GM19238 (cell line): Measurements from ENCODE around the gene IL1RAPL2.
"Not testable (repeated sequence)": the region's sequence is repeated elsewhere in the genome, so short reads cannot be mapped to it uniquely, and the experiment has no call there.

Experiments
- DNase-seq: peaks from one replicate; pipeline ENCODE4 v3.0.0; 2011; ENCODE audit warnings: low spot score; ENCODE audit not compliant: insufficient read length

The IL1RAPL2 gene

DNA sequence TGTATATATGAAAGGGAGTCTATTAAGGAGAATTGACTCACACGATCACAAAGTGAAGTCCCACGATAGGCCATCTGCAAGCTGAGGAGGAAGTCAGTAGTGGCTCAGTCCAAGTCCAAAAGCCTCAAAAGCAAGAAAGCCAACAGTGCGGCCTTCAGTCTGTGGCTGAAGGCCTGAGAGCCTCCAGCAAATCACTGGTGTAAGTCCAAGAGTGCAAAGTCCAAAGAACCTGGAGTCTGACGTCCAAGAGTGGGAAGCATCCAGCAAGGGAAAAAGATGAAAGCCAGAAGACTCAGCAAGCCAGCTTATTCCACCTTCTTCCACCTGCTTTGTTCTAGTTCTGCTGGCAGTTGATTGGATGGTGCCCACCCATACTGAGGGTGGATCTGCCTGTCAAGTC, 104.1 kb downstream of the IL1RAPL2 start:
- DNase-seq: no peak

DNA sequence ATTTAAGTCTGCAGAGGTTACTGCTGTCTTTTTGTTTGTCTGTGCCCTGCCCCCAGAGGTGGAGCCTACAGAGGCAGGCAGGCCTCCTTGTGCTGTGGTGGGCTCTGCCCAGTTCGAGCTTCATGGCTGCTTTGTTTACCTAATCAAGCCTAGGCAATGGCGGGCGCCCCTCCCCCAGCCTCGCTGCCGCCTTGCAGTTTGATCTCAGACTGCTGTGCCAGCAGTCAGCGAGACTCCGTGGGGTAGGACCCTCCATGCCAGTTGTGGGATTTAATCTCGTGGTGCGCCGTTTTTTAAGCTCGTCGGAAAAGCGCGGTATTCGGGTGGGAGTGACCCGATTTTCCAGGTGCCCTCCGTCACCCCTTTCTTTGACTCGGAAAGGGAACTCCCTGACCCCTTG, 111.5 kb downstream of the IL1RAPL2 start:
- not testable (repeated sequence) for DNase-seq

DNA sequence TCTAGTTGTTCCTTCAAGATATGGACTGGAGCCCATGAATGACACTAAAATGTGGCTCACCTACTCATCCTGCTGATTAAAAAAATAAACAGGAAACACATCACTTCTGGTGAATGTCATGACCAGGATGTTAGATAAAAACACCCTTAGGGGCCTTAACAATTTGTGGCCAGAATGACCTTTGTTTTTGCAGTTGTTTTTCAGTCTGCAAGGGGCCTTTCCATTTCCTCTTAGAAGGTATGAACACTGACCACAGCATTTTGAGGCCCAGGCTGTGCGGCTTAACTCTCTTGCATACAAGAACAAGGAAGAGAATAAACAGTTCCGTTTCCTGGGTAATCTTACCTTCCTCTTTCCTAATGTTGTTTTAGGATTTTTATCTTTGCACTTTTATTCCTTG, 113.2 kb downstream of the IL1RAPL2 start:
- no peak for DNase-seq

DNA sequence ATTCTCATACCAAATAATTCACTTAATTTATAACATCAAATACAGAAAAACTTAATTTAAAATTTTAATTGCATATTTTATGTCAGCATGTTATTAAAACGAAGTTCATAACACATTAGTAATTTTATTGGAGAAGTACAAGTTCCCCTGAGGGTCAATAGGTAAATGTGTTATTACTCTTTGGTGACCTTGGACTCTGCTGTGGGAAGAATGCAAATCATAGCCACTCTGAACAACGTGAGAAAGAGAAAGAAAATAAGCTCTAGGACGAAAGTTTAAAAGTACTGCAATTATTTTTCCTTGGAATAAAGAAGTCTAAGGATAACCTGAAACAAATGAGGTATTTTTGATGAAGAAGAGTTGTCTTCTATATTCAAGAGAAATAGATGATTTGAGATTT, 115.2 kb downstream of the IL1RAPL2 start:
- no peak for DNase-seq

DNA sequence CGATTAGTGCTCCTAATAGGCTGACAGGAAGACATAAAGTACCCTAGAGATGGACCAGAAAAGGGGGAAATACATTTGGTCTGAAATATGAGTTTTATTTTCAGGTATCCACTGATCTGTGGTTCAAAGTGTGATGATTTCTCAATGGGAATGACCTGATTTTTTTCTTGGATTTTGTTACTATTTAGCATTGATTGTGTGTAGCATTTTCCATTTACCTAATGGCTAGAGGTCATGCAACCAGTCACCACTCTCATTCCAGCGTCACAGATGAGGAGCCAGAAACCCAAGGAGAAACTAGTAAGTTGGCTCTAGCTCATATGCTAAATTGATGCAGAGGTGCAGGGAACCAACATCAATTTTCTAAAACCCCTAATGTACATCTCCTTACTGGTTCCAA, 118.1 kb downstream of the IL1RAPL2 start:
- no peak for DNase-seq

DNA sequence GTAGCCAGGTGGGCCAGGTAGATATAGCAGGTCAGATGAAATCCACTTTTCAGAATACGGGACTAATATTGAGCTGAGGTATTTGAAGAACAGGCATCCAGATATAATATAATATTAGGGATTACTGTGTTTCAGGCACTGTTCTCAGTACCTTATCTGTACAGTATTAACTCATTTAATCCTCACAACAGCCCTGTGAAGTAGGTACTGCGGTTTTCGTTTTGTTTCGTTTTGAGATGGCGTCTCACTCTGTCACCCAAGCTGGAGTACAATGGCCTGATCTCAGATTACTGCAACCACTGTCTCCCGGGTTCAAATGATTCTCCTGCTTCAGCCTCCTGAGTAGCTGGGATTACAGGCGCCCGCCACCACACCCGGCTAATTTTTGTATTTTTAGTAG, 129.6 kb downstream of the IL1RAPL2 start:
- no peak for DNase-seq

DNA sequence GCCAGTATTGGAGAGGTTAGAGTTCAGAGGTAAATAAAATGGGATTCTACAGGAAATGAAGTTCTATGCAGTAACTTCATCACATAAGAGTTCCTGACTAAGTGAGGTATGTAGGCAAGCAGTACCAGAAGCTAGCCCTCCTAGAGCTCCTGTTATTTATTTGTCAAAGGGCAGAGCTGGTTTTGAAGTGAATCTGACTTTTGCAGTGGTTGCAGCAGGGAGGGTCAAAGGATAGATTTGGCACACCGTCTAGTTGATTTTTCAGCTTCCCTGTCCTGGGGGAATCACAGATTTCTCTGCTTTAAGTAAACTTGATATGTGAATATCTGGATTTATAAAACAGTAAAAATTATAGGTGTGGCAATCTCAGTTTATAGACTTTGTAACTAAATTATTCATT, 130.7 kb downstream of the IL1RAPL2 start:
- no peak for DNase-seq

DNA sequence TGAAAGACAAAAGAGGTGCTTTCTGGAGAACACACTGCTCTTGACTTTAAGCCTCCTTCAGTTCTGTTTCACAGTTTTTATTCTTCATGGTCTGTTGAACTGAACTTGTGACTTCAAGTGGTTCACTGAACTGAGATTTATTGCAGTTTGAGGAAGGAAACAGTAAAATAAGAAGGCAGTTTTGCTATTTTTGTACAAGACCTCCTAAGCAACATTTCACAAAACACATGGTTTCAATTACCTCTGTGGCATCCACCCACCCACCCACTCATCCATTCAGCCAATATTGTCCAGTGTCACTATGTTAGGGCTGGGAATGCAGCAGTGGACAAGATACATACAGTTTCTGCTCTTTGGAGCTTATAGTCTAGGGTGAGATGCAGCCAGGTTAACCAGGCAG, 131.3 kb downstream of the IL1RAPL2 start:
- no peak for DNase-seq

DNA sequence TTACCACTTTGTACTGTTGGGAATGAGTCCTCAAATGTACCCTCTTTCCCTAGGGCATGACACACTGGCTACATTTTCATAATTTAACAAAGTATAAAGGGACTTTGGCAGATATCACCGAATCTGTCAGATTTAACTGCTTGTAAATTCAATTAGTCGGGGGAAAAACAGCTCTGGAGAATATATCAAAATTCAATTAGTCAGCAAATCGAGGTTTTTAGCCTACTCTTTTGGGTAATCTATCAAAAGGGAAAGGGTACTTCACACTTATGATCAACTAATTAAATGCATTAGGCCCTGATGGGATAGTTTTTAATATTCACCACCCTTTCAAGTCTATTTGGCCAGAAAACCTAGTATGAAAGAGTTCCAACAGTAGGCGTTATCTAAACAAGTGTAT, 141.0 kb downstream of the IL1RAPL2 start:
- DNase-seq: no peak

DNA sequence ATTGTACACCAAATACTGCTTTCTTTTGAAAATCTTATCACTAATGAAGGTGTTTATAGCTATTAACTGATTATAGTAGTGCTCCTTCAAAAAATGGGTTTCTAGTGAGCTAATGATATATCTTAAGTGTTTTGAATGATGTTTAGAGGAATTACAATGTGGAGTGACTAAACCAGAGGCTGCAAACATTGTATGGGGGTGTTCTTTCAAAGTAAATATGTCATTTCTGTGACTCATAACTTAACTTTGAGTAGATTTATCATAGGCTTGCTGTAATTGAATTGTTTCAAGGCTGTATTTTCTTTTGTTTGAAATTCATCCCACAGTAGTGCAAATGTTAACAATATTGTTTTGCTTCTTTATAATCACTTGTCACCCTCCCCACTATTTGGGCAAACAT, 141.6 kb downstream of the IL1RAPL2 start:
- DNase-seq: no peak

DNA sequence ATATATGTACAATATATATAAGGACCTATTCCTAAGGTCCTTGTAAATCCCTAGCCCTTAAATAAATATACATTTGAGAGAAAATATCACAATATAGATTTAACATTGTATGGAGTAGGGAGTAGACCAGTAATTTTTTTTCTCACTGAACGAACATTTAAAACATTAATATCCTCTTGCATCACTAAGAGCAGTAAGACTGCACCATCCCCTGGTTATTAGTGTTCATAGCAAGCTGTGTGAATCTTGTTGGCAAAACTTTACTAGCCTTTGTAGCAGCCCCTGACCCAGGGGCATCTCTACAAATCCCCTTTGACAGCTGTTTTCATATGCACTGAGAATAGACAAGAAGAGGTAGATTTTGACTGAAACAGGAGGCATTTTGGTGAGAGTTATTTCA, 146.5 kb downstream of the IL1RAPL2 start:
- no peak for DNase-seq

DNA sequence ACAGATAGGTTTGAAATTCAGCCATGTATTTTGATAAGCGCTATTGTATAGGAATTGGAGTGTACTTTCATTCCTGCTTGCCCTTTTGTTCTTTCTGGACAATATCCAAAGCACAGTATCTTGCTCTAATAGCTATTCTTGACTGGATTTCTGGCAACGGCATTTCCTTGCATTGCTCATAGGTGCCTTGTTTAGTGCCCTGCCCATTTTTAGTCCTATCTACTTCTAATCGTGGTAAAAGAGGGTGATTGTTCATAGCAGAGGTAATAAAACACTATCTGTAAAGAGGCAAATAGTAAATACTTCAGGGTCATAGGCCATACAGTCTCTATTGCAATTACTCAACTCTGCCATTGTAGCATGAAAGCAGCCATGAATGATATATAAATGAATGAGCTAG, 155.9 kb downstream of the IL1RAPL2 start:
- DNase-seq: no peak

DNA sequence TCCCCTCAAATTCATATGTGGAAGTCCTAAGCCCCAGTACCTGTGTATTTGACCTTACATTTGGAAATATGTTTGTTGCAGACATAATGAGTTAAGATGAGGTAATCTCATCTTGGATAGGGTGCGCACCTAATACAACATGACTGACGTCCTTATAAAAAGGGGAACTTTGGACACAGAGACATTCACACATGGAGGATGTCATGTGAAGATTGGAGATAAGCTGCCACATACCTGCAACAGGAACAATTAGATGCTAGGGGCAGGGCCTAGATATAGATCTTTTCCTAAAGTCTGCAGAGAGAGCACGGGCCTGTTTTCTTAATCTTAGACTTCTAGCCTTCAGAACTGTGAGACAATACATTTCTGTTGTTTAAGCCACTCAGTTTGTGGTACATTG, 162.5 kb downstream of the IL1RAPL2 start:
- DNase-seq: no peak

DNA sequence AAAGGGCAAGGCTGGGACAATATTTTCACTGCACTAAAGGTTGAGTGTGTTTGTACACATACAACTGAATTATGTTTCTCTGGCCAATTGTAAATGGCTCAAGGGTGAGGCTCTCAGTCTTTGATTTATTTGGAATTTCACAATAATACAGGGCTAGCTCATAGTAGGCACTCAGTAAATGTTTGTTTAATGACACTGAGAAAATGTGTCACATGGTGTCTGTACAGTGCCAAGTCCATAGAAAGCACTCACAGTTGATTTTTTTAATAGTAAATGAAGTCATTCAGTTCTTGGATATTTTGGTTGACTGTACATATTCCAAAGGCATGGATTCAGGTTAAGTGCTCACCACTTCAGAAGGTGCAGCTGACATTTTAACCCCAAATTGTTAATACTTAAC, 176.4 kb downstream of the IL1RAPL2 start:
- no peak for DNase-seq

DNA sequence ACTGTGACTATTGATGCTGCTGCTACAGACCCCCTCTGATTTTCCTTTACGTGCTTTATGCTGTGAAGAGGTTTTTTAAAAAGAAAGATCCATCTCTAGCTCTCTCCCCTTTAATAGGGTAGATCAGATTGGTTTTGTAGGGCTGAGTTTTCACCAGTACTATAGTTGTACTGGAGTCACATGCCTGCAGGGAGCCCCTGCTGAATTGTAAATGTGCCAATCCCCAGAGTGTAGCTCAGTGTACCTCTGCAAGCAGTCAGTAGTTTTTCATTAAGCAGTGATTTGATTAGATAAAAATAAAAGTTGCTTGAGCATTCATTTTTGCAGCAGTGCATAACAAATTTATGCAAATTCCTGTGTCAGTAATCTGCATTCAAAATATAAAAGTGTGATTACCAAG, 179.2 kb downstream of the IL1RAPL2 start:
- DNase-seq: no peak

DNA sequence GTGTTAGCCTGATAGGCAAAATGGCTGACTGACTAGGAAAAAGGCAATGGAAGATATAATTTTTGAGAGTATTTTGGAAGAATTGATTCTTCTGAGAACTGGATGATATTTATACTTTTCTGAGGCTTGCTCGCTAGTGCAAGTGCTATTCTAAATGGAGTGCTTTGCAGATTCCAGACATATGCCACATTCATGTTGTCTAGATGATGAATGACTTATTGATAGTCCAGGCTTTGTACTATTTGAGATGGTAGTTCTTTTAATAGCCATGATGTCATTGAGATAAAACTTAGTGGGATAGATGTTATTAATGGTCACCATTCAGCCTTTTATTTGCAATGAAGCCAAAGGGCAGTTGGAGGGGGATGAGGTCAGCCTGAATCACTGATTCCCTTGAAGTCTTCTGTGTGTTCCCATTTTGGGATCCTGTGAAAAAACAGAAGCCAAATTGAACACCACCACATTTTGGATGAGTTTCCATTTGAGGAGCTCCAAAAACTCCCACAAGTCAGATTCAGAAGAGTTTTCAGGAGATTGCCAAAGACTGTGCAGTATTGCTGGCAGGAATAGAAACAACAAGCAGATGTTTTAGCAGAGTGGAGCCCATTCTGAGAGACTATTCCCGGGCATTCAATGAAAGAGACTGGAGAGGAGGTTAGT, 184.1 kb downstream of the IL1RAPL2 start:
- DNase-seq: no peak

DNA sequence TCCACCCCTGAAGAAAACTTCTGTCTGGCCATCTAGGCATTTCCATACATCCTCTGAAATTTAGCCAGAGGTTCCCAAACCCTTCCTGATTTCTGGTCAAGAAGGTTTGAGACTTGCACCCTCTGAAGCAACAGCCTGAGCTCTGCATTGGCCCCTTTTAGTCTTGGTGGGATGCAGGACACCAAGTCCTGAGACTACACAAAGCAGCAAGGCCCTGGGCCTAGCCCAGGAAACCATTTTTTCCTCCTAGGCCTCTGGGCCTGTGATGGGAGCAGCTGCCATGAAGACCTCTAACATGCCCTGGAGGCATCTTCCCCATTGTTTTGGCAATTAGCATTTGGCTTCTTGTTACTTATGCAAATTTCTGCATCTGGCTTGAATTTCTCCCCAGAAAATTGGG, 196.6 kb downstream of the IL1RAPL2 start:
- no peak for DNase-seq

DNA sequence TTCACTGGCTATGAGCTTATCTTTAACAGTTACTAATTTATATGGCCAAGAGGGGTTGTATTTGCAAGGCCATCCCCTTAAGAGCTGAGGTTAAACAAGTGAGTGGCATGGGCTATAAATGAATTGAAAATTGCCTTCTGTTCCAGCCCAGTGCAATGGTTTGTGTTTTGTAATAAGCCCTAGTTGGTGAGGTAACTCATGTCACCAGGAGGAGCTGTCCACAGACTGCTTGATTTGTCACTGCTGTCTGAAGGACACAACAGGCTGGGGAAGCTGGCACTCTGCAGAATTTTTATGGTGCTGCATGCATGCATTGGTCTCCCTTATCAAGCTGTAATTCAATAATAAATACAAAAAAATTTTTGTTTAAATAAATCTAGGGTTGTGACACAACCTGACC, 223.8 kb downstream of the IL1RAPL2 start:
- DNase-seq: no peak

DNA sequence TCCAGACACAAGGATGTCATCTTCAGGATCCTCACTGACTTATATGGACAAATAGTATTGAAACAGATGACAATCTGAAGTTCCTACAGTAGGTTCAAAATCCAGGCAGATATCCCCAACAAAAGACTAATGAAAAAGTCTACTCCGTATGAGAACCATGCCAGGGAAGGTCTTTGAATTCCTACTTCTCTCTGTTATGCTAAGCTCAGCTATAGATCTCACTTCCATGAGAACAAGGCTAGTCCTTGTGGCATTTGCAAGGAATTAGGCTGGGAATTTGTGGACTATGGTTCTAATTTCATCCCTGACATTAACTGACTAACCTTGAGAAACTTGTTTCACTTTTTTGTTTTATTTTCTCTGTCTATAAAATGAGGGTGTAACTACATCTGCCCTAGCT, 229.8 kb downstream of the IL1RAPL2 start:
- no peak for DNase-seq

DNA sequence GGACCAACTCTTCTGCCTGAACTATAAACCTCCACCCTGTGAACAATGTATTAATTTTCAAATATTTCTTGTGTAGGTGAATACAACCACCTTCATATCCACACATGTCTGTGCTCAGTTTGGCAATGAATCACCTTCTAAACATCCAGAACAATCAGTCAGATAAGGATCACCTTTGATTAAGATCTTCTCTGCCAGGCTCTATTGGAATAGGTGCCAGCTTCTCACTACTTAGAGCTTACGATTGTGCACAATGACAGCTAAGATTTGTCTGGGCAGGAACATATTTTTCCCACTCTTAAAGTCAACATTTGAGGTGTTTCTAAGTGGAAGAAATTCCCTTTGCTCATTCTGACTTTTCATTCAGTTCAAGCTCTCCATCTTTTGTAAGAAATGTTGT, 237.2 kb downstream of the IL1RAPL2 start:
- no peak for DNase-seq

DNA sequence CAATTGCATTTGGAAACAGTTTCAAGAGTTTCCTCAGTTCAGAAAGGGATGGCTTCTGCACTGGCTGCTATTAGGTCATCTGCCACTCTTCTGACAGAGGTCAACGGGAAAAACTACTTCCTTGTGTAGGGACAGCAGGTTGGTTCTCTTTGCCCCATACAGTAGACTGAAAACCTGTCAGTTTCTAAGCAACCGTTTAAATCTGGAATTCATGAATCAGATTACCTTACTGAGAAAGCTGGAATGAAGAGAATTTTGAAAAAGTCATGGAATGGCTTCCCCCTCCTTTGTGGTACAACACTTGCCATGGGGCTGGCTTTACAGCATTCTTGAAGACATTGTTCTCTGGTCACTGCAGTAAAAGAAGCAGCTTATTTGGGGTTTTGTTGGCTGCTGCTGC, 240.3 kb downstream of the IL1RAPL2 start:
- DNase-seq: no peak

DNA sequence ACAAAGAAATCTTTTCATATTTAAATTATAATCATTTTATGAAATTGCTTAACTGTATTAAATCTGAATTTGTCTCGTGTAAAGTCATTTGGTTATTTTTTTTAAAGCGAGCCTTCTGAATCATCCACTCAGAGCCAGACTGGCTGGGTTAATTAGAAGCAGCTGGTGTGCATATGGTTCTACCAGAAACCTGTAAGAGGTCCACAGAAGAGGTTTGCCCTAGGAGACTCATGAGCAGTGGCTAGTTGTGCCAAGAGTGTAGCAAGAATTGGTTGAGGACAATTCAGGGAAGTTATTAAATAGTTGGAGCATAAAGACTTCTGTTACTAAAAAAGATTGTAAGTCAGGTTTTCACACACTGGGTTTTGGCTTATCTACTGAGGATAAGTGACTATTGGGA, 267.4 kb downstream of the IL1RAPL2 start:
- DNase-seq: no peak

DNA sequence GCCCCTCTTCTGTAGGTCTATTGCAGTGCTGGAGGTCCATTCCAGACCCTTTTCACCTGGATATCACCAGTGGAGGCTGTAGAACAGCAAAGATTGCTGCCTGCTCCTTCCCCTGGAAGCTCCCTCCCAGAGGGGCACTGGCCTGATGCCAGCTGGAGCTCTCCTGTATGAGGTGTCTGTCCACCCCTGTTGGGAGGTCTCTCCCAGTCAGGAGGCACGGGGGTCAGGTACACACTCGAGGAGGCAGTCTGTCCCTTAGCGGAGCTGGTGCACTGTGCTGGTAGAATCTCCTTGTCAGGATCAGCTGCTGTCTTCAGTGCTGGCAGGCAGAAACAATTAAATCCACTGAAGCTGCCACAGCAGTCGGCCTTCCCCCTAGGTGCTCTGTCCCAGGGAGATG, 276.6 kb downstream of the IL1RAPL2 start:
- DNase-seq: no peak

DNA sequence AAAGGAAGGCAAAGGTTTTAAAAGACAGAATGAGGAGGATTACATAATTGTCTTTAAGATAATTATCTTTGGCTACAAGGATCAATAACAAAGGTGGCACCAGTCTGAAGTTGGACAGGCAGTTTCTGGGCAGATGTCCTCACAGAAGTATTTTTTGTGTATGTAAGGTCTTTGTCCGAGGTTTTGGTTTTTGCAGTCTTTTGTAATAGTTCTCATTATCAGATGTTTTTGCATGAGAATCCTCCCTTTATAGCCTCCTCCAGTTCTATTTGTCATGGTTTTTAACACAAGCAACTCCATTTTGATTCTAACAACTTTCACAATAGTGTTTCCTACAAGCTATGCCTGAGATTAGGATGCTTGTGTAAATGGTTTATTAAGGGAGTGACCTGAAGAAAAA, 286.2 kb downstream of the IL1RAPL2 start:
- no peak for DNase-seq
